Sigmoid colon (tissue), 7 donors: ENCODE data around the gene CASS4. TPM values are rescaled to one million over a fixed set of nuclear protein-coding genes. Genes with fewer than 3 reads are reported as not detected.

Source experiments
- DNase-seq: peaks from one replicate; pipeline ENCODE4 v3.0.0-alpha.2; 2019
- H3K27ac ChIP-seq, 4 donors: fragments of 200-600 bp; sonication (generic); one replicate each; pipeline ENCODE4 v1.5.1; 2016 to 2019; ENCODE audit warnings: mild to moderate bottlenecking in 1 of 4
- H3K27me3 ChIP-seq, 3 donors: fragments of 200-600 bp; sonication (generic); one replicate each; pipeline ENCODE4 v1.5.1; 2019; ENCODE audit warnings: mild to moderate bottlenecking in 1 of 3
- H3K36me3 ChIP-seq, 4 donors: fragments of 200-600 bp; sonication (generic); one replicate each; pipeline ENCODE4 v1.5.1; 2016 to 2019
- H3K4me1 ChIP-seq, 4 donors: fragments of 200-600 bp; sonication (generic); one replicate each; pipeline ENCODE4 v1.5.1; 2017 to 2019
- H3K4me3 ChIP-seq, 4 donors: fragments of 200-600 bp; sonication (generic); one replicate each; pipeline ENCODE4 v1.5.1; 2017 to 2019; ENCODE audit warnings: mild to moderate bottlenecking in 2 of 4, moderate library complexity in 1 of 4
- H3K9me3 ChIP-seq, 4 donors: fragments of 200-600 bp in 3 of 4; sonication (generic) in 3 of 4; one replicate each; pipeline versions ENCODE4 v1.5.1 to v1.6.1; 2013 to 2019
- EP300 ChIP-seq, 4 donors: sonication (generic); formaldehyde crosslinking; IDR thresholded peaks; one replicate each; pipeline ENCODE4 v1.6.1; 2017; ENCODE audit warnings: antibody characterized with exemption in 4 of 4
- POLR2A ChIP-seq, 2 donors: fragments of 450-650 bp; IDR thresholded peaks; one replicate each; pipeline ENCODE4 v1.6.1; 2016; ENCODE audit warnings: antibody characterized with exemption in 2 of 2, mild to moderate bottlenecking in 2 of 2, moderate library complexity in 2 of 2
- POLR2AphosphoS5 ChIP-seq, 4 donors: sonication (generic); formaldehyde crosslinking; IDR thresholded peaks; one replicate each; pipeline ENCODE4 v1.6.1; 2017; ENCODE audit warnings: antibody characterized with exemption in 4 of 4
- WGBS, 2 donors: extraction: QIAGEN DNeasy Blood & Tissue Kit; methylation state at CpG; one replicate each; pipeline ENCODE4 v1.1.7; 2013; 5-methylcytosine and 5-hydroxymethylcytosine counted together
- intact Hi-C: fragments of 100-400 bp; cut with DNase I; formaldehyde crosslinking; loops from one replicate; pipeline ENCODE4 v1.15.1; 2023
- polyA plus RNA-seq, 3 donors: library from polyadenylated mRNA; stranded (reverse); fragments of 200-250 nt; gene quantifications; one replicate each; pipeline ENCODE4 v1.2.3, GENCODE V29; 2013
- total RNA-seq, 4 donors: library from RNA; depleted of rRNA; stranded (reverse); fragments of >200 nt; gene quantifications; one replicate each; pipeline ENCODE4 v1.1.0, GENCODE V29; 2016
- TF ChIP-seq, protein P1 (sequence below), 4 experiments: fragments of 450-650 bp in 3 of 4; fragments of 200-600 bp in 1 of 4; IDR thresholded peaks; one replicate each; pipeline ENCODE4 v1.5.1; 2016 to 2019; ENCODE audit warnings: antibody characterized with exemption in 4 of 4, mild to moderate bottlenecking in 3 of 4, moderate library complexity in 2 of 4
- donor health status: healthy with polysubstance abuse.
- donor health status: Bipolar disorder and iron deficiency.
- donor health status: healthy.

CASS4 gene
- total and polyA plus RNA-seq, 7 donors: 0.46 to 2.9 (median 1.6) TPM

DNA sequence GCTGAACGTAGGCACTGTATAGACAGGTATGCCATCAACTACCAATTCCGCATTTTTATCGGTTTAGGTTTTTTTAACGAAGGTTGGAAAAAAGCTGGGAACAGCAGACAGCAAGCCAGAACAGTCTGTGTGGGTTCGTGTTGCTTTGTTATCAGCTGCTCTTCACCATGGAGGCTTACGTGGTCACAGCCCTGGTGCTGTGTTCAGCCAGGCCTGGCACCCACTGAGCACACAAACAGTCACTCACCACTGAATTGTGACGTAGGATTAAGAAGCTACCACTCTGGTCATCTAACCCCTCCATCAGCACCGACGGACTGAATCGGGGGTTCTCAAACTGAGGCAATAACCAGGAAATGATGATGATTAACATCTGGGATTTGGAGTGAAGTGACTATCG is 40.1 kb upstream of the CASS4 start:
- intact Hi-C loops: no loop called here
- H3K36me3 ChIP-seq: peaks cover 0 to 26% (median 6%) of the 10 kb centered on the region in 4 donors

DNA sequence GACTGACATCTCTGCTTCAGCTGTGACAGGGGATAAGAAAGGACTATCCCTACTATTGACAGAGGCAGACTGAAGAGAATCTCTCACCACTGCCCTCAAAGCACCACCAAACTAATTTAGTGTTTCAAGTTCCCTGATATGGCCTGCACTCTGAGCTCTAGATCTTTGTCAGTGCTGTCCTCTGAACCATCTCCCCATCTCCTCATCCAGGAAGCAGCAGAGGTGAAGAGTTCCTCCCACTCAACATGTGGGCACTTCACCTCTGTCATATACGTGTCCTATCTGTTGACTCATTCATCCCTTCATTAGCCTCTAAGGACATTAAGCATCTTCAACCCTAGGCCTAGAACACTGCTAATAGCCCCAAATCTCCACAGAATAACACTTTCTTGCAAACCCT is 39.2 kb upstream of the CASS4 start:
- intact Hi-C loops: no loop called here
- no peaks in the 10 kb centered on the region for H3K4me1 ChIP-seq
- H3K9me3 ChIP-seq: no peaks in the 10 kb centered on the region
- 71 to 89% methylated on average over 1 of the region's 1 CpG for WGBS, 2 donors
- H3K27me3 ChIP-seq: no peaks in the 10 kb centered on the region
- no peak for DNase-seq
- H3K36me3 ChIP-seq: peaks cover 0 to 17% (median 2%) of the 10 kb centered on the region in 4 donors
- TF ChIP-seq POLR2AphosphoS5 (IDR thresholded peaks at IDR 0.05) (no peak), EP300 (IDR thresholded peaks at IDR 0.05) (no peak), POLR2A (IDR thresholded peaks at IDR 0.05) (no peak)
- TF ChIP-seq, protein P1, sequence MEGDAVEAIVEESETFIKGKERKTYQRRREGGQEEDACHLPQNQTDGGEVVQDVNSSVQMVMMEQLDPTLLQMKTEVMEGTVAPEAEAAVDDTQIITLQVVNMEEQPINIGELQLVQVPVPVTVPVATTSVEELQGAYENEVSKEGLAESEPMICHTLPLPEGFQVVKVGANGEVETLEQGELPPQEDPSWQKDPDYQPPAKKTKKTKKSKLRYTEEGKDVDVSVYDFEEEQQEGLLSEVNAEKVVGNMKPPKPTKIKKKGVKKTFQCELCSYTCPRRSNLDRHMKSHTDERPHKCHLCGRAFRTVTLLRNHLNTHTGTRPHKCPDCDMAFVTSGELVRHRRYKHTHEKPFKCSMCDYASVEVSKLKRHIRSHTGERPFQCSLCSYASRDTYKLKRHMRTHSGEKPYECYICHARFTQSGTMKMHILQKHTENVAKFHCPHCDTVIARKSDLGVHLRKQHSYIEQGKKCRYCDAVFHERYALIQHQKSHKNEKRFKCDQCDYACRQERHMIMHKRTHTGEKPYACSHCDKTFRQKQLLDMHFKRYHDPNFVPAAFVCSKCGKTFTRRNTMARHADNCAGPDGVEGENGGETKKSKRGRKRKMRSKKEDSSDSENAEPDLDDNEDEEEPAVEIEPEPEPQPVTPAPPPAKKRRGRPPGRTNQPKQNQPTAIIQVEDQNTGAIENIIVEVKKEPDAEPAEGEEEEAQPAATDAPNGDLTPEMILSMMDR (IDR thresholded peaks at IDR 0.05): no peak
- no peak overlapping the region for H3K27ac ChIP-seq
- no peak overlapping the region for H3K4me3 ChIP-seq

More for the DNA sequence above, 40.1 kb upstream of the CASS4 start:
- no peaks in the 10 kb centered on the region for H3K9me3 ChIP-seq
- no peaks in the 10 kb centered on the region for H3K4me1 ChIP-seq
- H3K27ac ChIP-seq: no peak overlapping the region
- TF ChIP-seq, protein P1 (IDR thresholded peaks at IDR 0.05): no peak
- TF ChIP-seq POLR2A (IDR thresholded peaks at IDR 0.05) (no peak), EP300 (IDR thresholded peaks at IDR 0.05) (no peak), POLR2AphosphoS5 (IDR thresholded peaks at IDR 0.05) (no peak)
- DNase-seq: no peak
- WGBS, 2 donors: 95% methylated on average over 11 of the region's 11 CpGs
- no peaks in the 10 kb centered on the region for H3K27me3 ChIP-seq
- H3K4me3 ChIP-seq: no peak overlapping the region

DNA sequence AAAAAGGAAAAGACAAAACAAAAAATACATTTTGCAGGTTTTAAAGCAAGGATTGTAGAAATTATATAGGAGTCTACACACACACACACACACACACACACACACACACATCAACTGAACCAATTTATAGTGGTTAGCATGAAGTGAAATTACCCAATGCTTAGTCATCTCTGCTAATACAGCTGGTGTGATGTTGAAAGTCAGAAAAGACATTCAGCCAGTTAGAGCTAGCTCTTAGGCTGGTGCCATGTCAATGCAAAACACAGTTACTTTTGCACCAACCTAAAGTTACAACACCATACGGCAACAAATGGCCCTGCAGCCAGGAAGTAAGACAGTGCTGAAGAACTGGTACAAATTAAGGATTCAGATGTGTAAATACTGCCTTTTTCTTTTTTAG is 38.1 kb upstream of the CASS4 start:
- intact Hi-C loops: no loop called here
- Histone ChIP-seq H3K4me3 (no peak overlapping the region), H3K36me3 (peaks cover 0 to 7% (median 0%) of the 10 kb centered on the region in 4 donors), H3K9me3 (no peaks in the 10 kb centered on the region), H3K27ac (no peak overlapping the region), H3K27me3 (no peaks in the 10 kb centered on the region), H3K4me1 (no peaks in the 10 kb centered on the region)
- 70 to 87% methylated on average over 1 of the region's 1 CpG for WGBS, 2 donors
- no peak for TF ChIP-seq EP300 (IDR thresholded peaks at IDR 0.05)
- DNase-seq: no peak

DNA sequence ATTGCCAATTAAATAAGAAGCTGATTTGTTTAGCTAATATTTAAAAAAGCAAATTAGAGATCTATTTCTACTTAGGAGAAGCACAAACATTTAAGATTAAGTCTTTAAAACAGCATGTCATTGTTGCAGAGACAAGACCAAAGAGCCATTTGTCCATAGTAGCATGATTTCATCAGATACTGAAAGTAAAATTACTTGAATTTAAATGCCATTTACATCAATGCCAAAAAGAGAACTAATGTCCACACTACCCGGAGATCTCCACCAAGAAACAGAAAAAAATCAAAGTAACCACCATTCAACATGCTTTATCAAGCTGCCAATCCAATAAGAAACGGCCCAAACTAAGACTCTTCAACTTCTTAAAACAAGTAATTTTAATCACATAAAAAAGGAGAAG is 35.7 kb upstream of the CASS4 start:
- Histone ChIP-seq H3K4me1 (no peaks in the 10 kb centered on the region), H3K27me3 (no peaks in the 10 kb centered on the region), H3K36me3 (no peaks in the 10 kb centered on the region), H3K9me3 (no peaks in the 10 kb centered on the region), H3K27ac (no peak overlapping the region), H3K4me3 (no peak overlapping the region)
- DNase-seq: no peak
- 78 to 90% methylated on average over 2 of the region's 2 CpGs for WGBS, 2 donors
- TF ChIP-seq POLR2AphosphoS5 (IDR thresholded peaks at IDR 0.05) (no peak), EP300 (IDR thresholded peaks at IDR 0.05) (no peak), POLR2A (IDR thresholded peaks at IDR 0.05) (no peak)
- TF ChIP-seq, protein P1 (IDR thresholded peaks at IDR 0.05): no peak
- intact Hi-C loops: no loop called here

DNA sequence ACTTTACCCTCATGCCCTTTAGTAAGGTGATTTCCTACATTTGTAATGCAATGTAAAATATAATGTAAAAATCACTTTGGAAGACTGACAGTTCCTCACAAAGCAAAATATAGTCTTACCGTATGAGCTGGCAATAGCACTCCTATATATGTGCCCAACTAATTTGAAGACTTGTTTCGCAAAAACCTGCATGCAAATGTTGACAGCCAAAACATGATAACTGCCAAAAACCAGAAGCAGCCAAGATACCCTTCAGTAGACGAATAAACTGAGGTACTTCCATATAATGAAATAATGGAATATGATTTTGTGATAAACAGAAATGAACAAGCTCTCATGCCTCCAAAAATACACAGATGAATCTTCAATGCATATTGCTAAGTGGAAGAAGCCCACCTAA is 33.7 kb upstream of the CASS4 start:
- Histone ChIP-seq H3K9me3 (no peaks in the 10 kb centered on the region), H3K27me3 (no peaks in the 10 kb centered on the region), H3K27ac (no peak overlapping the region), H3K4me1 (no peaks in the 10 kb centered on the region), H3K36me3 (no peaks in the 10 kb centered on the region), H3K4me3 (no peak overlapping the region)
- no peak for DNase-seq
- intact Hi-C loops: no loop called here
- no peak for TF ChIP-seq EP300 (IDR thresholded peaks at IDR 0.05)
- no peak for TF ChIP-seq POLR2AphosphoS5 (IDR thresholded peaks at IDR 0.05)
- WGBS, 2 donors: 93 to 98% methylated on average over 3 of the region's 3 CpGs

DNA sequence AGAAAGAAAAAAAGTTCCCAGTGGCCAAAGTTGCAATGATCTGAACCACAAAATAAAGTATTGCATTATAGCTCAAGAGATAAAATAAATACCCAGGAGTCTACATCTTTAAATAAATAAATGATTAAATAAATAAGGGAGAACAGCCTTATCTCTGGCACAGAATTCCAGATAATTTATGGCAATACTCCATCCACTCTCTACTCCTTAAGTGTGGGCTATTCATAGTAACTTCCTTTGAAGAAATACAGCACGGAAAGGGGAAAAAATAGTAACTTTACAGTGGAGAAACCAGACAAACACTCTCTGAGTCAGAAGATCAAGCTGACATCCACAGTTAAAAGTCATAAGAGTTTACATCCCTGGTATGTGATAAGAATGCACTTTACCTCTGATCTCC is 31.7 kb upstream of the CASS4 start:
- no peak for DNase-seq
- TF ChIP-seq POLR2A (IDR thresholded peaks at IDR 0.05) (no peak), POLR2AphosphoS5 (IDR thresholded peaks at IDR 0.05) (no peak), EP300 (IDR thresholded peaks at IDR 0.05) (no peak)
- TF ChIP-seq, protein P1 (IDR thresholded peaks at IDR 0.05): no peak
- intact Hi-C loops: no loop called here

More for the DNA sequence above, 31.7 kb upstream of the CASS4 start:
- H3K9me3 ChIP-seq: no peaks in the 10 kb centered on the region
- H3K27ac ChIP-seq: no peak overlapping the region
- no peaks in the 10 kb centered on the region for H3K27me3 ChIP-seq
- no peak overlapping the region for H3K4me3 ChIP-seq
- no peaks in the 10 kb centered on the region for H3K36me3 ChIP-seq
- H3K4me1 ChIP-seq: no peaks in the 10 kb centered on the region
- 67 to 87% methylated on average over 1 of the region's 1 CpG for WGBS, 2 donors
